H7 (cell line): ENCODE measurements around the gene DLX4. TPM values are rescaled to one million over a fixed set of nuclear protein-coding genes. Genes with fewer than 3 reads are reported as not detected.

ENCODE experiments used
- DNase-seq: peaks from one replicate; pipeline ENCODE4 v3.0.0; 2012
- H3K27me3 ChIP-seq: 2 replicates; pipeline ENCODE4 v1.6.0; 2011; ENCODE audit warnings: mild to moderate bottlenecking, low read length; ENCODE audit not compliant: control insufficient read depth, insufficient read depth
- H3K36me3 ChIP-seq: replicated peaks from 2 replicates; pipeline ENCODE4 v1.5.1; 2011; ENCODE audit warnings: low read length; ENCODE audit not compliant: control insufficient read depth, insufficient read depth
- H3K4me3 ChIP-seq: 2 replicates; pipeline ENCODE4 v1.5.1; 2011; ENCODE audit warnings: low read depth, mild to moderate bottlenecking, control low read depth, low read length, moderate library complexity; ENCODE audit not compliant: insufficient read depth
- total RNA-seq: library from RNA; depleted of rRNA; stranded (reverse); fragments of >200 nt; shearing (Covaris generic); gene quantifications from 2 replicates; pipeline ENCODE4 v1.2.3, GENCODE V29; 2014

Gene DLX4
- total RNA-seq, 1 experiment from 2014 or later, result 1.0 TPM

DNA sequence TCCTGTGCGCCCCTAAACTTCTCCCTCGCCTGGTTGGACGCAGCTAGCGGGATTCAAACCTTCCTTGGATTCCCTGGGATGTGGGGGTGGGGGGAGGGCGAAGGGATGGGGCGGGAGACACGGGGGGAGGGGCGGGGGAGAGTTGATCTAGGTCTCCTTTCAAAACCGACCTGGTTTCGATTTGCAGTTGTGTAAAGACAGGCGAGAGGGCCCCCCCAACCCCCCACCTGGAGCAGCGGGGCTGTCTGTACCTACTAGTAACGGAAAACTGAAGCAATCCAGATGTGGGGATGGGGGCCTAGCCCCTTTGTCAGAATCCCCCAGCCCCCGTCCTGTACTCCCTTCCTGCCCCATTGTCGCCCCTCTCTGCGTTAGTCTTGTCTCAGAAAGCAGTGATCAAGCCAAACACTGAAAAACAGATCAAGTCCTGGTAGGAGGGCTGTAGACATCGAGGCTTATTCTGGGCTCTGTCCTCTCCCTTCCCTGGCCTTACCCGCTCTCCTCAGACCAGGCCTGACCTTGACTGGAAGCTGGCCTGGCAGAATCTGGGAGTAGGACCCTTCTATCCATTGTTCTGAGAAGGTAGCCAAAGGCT, 902 bp downstream of the DLX4 start:
- Histone ChIP-seq H3K4me3 (peak overlapping the region; percentile 64; the same call in 1 of the 2 replicates), H3K27me3 (peaks cover 99% of the 10 kb centered on the region), H3K36me3 (no peaks in the 10 kb centered on the region)
- DNase-seq, result peak; percentile 77

DNA sequence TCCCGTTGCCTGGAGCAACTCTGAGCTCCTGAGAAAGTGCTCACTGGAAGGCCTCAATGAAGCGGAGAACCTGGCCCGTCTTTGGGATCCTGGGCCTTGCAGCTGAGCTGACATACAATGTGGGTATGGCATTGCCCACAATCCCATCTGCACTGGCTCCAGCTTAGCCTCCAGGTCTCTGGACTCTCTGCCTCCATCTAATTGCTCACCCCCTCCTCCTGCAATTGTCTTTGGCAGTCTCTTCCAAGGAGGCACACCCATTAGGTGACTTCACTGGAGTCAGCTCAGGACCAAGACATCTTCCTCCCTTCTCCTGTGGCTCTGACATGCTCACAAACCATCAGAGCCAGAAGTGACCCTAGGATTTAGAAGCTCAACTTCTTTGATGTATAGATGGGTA, 1.5 kb downstream of the DLX4 start:
- no peak for DNase-seq
- Histone ChIP-seq H3K4me3 (no peak overlapping the region), H3K36me3 (no peaks in the 10 kb centered on the region)

DNA sequence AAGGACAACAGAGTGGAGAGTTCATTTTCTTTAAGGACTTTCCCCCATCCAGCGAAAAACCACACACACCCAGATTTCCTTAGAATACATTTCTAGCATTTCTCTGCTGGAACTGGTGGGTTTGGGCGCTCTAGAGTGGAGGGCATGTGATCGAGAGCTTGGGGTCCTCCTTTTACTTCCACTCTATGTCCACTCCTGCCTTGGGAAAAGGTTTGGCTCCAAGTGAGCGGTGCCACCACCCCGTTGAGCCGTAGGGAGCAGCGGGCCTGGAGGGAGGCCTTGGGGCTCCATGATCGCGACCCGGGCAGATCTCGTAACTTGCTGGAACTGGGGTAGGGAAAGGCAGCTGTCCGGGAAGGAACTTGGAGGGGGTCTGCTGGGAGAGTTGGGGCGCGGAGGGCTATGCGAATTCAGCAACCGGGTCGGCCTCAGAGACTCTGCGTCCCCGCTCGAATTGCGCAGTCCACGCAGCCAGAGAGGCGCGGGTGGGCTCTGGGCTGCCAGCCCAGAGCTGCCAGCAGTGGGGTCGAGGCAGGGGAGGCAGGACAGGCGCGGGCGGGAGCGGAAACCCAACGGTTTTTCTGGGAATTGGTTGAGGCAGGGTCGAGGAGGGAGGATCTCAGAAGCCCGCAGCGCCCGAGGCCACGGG, 2.3 kb downstream of the DLX4 start:
- peak; percentile 72 for DNase-seq
- H3K4me3 ChIP-seq, result no peak overlapping the region
- H3K27me3 ChIP-seq, result peaks cover 97% of the 10 kb centered on the region
- no peaks in the 10 kb centered on the region for H3K36me3 ChIP-seq

More for the DNA sequence above, 1.5 kb downstream of the DLX4 start:
- peaks cover 99% of the 10 kb centered on the region for H3K27me3 ChIP-seq

DNA sequence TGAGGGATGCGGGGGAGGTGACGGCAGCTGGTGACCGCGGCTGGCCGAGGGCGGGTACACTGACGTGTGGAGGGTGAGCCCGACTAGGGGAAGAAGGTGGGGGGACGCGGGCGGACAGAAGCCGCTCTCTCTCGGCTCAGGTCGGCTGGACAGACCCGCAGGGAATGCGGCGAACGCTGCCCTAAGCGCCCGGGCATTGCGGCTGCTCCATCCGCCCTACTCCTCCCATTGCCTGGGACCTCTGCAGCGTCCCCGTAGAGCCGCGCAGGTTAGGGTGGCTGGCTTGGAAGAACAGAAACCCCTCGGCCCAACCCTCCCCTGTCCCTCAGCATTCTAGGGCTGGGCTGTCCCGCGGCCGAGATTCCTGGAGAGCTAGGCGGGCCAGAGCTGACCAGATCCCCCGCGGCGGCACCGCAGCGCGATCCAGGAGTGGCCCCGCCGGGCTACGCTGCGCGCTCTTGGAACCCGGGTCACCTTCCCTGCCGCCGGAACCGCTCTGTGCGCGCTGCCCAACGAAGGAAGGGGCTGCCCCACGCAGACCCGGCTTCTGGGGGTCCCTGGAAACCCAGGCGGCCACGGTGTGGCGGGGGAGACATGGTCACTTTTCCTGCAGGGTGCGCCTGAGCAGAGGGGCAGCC, 3.0 kb downstream of the DLX4 start:
- H3K36me3 ChIP-seq, result no peaks in the 10 kb centered on the region
- no peak overlapping the region for H3K4me3 ChIP-seq
- H3K27me3 ChIP-seq, result peaks cover 91% of the 10 kb centered on the region
- DNase-seq, result peak; percentile 83

DNA sequence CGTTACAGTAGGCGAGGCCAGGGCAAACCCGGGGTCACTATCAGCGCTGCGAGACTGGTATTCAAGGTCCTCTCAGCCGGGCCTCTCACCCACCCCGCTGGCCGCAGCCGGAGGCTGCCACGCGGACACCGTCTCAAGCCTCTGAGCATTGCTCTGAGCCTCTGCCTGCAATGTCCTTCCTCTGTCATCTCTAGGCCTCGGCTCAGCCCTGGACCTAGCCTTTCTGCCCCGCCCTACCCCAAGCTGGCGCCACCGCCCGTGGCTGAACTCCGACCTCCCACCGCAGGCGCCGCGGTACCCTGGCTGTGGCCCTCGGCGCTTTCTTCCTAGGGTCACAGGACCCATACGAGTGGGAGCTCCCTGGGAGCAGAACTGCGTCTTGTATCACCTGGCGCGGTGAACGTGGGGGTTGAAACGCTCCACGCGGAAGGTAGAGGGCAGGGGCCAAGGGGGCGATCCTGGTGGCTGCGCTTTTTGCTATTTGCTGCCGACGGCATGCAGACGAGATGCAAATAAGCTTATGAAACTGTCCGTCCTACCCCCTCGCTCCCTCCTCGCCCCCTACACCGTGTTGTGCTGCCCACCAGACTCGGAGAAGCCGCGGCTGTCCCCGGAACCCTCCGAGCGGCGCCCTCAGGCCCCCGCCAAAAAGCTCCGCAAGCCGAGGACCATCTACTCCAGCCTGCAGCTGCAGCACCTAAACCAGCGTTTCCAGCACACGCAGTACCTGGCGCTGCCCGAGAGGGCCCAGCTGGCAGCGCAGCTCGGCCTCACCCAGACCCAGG, 3.7 kb downstream of the DLX4 start:
- no peak overlapping the region for H3K4me3 ChIP-seq
- peak; percentile 83 for DNase-seq
- no peaks in the 10 kb centered on the region for H3K36me3 ChIP-seq
- peaks cover 86% of the 10 kb centered on the region for H3K27me3 ChIP-seq

DNA sequence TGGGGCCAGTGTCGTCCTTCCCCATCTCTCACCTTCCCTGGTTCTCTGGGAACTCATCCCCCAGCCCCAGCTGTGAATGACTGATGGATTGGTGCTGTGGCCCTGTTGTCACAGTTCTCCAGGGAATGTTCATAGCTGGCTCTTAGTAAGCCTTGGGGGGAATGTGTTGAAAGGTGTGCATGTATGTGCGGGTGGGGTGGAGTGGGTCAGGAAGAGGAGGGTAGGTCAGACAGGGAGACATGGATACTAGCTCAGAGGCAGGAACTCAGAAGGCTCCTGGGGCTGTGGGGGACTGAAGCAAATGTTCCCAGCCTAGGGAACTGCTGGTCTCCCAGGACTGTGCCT, 4.3 kb downstream of the DLX4 start:
- Histone ChIP-seq H3K36me3 (no peaks in the 10 kb centered on the region), H3K27me3 (peaks cover 83% of the 10 kb centered on the region), H3K4me3 (no peak overlapping the region)
- DNase-seq, result no peak

DNA sequence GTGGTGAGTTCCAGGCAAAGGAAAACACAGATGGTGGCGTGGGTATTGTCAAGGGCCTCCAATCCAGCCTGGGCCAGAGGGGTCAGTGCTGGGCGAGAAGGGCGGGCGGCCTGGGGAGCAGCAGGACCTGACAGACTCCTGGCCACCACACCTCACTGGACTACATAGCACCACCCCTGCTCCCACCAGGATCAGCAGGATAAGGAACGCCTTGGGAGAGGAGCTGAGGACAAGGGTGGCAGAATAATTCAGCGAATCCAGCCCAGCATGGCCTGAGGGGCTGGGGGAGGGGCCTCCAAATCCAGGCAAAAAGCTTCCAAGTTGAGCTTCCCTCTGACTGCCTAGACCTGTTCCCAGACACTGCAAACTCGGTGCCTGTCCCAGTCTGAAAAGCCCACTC, 6.5 kb downstream of the DLX4 start:
- peaks cover 71% of the 10 kb centered on the region for H3K27me3 ChIP-seq
- no peak for DNase-seq
- H3K4me3 ChIP-seq, result no peak overlapping the region
- no peaks in the 10 kb centered on the region for H3K36me3 ChIP-seq

DNA sequence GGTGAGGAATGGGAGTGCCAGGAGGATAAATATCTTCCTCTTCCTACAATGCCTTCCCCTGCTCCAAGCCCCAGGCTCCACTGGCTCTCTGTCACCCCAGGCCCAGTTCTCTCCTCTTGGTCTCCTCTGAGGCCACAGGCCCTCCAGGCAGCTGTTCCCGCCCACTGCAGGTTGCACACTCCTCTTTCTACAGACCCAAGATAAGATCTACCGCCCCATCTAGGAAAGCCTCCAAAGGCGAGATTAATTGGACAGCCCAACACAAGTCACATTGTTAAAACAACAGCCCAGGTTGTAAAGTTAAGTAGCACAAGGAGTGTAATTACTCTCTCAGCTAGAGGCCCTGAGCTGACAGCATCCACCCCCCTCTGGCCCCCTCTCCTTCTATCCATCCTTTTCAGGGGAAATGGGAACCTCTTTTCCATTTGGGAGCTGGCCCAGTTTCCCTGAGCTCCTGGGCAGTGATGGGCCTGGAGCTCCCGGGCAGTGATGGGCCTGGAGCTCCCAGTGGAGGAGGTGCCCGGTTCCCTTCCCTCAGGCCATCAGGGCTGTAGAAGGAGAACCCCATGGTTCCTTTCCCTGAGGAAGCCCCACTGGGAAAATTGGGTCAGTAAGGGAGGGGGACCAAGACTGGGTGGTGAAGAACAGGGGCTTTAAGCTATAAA, 7.3 kb downstream of the DLX4 start:
- Histone ChIP-seq H3K4me3 (no peak overlapping the region), H3K27me3 (peaks cover 63% of the 10 kb centered on the region), H3K36me3 (no peaks in the 10 kb centered on the region)
- no peak for DNase-seq

DNA sequence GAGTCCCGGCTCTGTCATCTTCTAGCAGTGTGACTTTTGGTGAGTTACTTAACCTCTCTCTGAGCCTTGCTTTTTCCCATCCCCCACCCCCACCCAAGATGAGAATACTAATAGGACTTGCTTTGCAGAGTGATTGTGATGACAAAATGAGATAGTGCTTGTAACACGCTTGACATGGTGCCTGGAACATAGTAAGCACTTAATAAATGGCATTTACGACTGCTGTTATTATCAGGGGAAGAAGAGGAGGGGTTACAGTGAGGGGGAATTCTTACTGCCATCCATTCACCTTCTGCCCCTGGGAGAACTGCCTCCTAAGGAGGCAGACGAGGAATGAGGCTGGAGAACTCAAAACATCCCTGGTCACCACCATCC, 7.8 kb downstream of the DLX4 start:
- Histone ChIP-seq H3K4me3 (no peak overlapping the region), H3K27me3 (peaks cover 58% of the 10 kb centered on the region), H3K36me3 (no peaks in the 10 kb centered on the region)
- no peak for DNase-seq

DNA sequence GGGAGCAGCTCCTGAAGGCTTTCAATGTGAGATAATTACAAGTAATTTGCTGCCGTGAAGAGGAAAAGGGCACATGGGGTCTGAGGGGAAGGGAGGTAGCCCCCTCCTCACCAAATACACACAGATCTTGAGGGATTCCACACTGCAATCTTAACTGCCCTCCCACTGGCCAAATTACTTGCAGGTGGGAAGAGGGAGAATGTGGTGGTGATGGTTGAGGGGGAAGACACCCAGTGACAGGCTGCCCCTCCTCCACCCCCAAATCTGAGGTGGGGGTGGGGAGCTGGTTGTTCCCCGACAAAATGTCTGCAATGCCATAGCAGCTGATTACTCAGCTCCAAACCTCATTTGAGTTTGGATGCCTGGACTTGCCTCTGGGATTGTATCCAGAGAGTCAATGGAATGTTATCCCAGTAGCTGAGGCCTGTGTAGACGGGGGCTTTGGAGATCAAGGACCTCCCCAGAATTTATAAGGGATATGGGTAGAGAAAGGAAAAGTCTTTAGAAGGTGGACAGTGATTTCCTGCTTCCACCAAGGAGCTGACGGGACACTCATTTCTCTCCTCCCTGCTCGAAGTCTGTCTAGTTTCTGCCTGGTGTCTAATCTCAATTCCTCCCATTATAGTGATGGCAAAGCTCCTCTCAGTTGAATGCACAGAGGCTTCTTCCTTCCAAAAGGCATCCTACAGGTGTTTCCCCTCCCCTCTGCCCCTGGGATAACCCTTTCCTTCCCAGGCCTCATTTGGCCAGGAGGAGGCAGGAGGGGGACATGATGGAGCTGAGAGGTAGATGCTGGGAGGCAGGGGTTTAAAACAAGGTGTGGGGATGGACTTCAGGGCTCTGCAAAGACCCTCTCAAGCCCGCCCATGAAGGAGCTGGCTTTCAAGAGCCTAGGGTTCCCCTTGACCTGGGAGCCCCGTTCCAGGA, 8.7 kb downstream of the DLX4 start:
- no peaks in the 10 kb centered on the region for H3K36me3 ChIP-seq
- no peak overlapping the region for H3K4me3 ChIP-seq
- peaks cover 54% of the 10 kb centered on the region for H3K27me3 ChIP-seq
- peak; percentile 82 for DNase-seq

DNA sequence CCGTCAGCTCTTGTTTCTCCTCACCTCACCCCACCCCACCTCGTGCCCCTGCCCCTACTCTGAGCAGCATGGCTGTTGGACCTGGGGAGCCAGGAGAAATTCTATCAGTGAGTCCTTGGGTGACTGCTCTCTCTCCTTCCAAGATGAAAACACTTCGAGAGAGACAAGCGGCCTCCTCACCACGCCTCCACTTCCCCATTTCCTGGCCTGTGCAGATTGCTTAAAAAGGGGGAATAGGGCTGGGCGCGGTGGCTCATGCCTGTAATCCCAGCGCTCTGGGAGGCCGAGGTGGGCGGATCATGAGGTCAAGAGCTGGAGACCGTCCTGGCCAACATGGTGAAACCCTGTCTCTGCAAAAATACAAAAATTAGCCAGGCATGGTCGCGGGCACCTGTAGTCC, 9.5 kb downstream of the DLX4 start:
- no peak for DNase-seq
- H3K4me3 ChIP-seq, result no peak overlapping the region
- no peaks in the 10 kb centered on the region for H3K36me3 ChIP-seq
- H3K27me3 ChIP-seq, result peaks cover 46% of the 10 kb centered on the region

DNA sequence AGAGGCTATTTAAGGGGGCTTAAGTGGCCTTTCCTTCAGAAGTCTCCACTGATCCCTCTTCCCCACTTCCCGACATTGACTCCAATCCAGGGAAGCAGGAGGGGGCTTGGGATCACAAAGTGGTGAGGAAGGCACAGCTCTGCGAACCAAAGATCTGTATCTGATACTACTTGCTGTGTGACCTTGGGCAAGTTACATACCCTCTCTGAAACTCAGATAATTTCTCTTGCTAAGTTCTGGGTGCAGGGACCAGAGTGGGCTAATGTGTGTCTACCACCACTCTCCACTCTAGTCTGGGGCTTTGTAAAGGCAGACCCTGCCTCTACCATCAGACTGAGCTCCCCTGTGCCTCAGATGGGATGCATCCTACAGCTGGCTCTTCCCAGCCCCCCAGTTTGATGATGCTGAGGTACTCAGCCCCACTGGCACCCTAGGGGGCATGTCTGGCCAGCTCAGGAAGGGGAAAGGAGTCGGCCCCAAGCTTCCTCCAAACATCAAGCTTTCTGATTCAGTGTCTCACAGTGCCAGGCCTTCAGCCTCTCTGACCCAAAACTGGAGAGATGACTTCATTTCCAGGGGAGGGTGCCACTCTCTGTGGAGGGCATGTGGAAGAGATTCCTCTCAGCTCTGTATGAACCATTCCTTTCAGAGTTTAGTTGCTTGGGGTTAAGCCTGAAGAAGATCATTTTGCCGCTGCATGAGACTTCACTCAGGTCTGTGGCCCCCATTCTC, 10.9 kb downstream of the DLX4 start:
- peaks cover 32% of the 10 kb centered on the region for H3K27me3 ChIP-seq
- no peak for DNase-seq
- H3K4me3 ChIP-seq, result no peak overlapping the region

DNA sequence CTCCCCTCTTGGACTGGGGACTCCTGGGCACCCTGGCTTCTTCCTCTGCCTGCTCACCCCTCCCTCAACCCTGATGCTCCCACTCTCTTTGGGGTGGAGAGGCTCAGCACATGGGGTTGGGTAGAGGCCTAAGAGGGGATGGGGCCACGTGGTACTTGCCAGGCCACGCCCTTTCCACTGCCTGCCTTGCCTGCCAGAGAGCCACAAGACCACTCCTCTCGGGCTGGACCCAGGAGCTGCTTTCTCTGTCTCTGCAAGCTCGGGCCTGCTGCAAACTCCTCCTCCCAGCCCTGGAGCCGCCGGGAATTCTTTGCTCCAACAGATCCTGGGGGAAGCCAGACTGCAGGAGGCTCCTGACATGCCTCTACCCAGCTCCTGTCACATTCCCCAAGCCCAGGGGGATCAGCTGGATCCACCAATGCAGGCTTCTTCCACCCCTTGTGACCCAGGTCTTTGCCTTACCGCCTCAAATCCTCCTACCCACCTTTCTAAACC, 11.8 kb downstream of the DLX4 start:
- peaks cover 26% of the 10 kb centered on the region for H3K27me3 ChIP-seq
- H3K4me3 ChIP-seq, result no peak overlapping the region
- no peaks in the 10 kb centered on the region for H3K36me3 ChIP-seq
- peak; percentile 91 for DNase-seq

More for the DNA sequence above, 10.9 kb downstream of the DLX4 start:
- no peaks in the 10 kb centered on the region for H3K36me3 ChIP-seq
